Adrenal gland (tissue), 5 donors: ENCODE measurements around the gene TRPV3.

ENCODE experiments used
- CTCF ChIP-seq, 6 experiments: fragments of 450-650 bp in 4 of 6; fragments of 200-600 bp in 2 of 6; sonication (generic) in 1 of 6; IDR thresholded peaks; 1 replicate in 5 of 6; 2 replicates in 1 of 6; pipeline versions ENCODE4 v1.5.1 to v1.8.0; 2016 to 2021; ENCODE audit warnings: antibody characterized with exemption in 6 of 6, mild to moderate bottlenecking in 2 of 6, moderate library complexity in 1 of 6
- POLR2A ChIP-seq, 2 donors: fragments of 450-650 bp; IDR thresholded peaks; one replicate each; pipeline ENCODE4 v1.6.1; 2017; ENCODE audit warnings: antibody characterized with exemption in 2 of 2, mild to moderate bottlenecking in 2 of 2, moderate library complexity in 1 of 2
- donor health status: DM: no; HTN: no; CAD: no.

- no peak for TF ChIP-seq CTCF (IDR thresholded peaks at IDR 0.05)
- no peak for TF ChIP-seq POLR2A (IDR thresholded peaks at IDR 0.05)
Measured at GRCh38 chr17:3594976-3595375, 37.4 kb upstream of the TRPV3 start.
